T follicular helper cell (primary cell): ENCODE measurements around the gene TTC17.
"Not testable (repeated sequence)": the region's sequence is repeated elsewhere in the genome, so short reads cannot be mapped to it uniquely, and the experiment has no call there.

ENCODE experiments used
- DNase-seq: peaks from one replicate; pipeline ENCODE4 v3.0.0-alpha.2; 2020; ENCODE audit warnings: low read depth

The TTC17 gene

GRCh38 chr11:43392713-43393112 is 34.0 kb downstream of the TTC17 start:
- DNase-seq = no peak

- DNase-seq = no peak
These were observed 35.1 kb downstream of the TTC17 start for GRCh38 chr11:43393765-43394355.

GRCh38 chr11:43396617-43397016 is 37.9 kb downstream of the TTC17 start:
- no peak for DNase-seq

- no peak for DNase-seq
These were observed 38.5 kb downstream of the TTC17 start for GRCh38 chr11:43397251-43397650.

- no peak for DNase-seq
These were observed 41.4 kb downstream of the TTC17 start for GRCh38 chr11:43399983-43400630.

GRCh38 chr11:43401252-43401651 is 42.5 kb downstream of the TTC17 start:
- no peak for DNase-seq

GRCh38 chr11:43401811-43402210 is 43.1 kb downstream of the TTC17 start:
- not testable (repeated sequence) for DNase-seq

GRCh38 chr11:43403357-43404231 is 44.9 kb downstream of the TTC17 start:
- DNase-seq = no peak

GRCh38 chr11:43404406-43404805 is 45.7 kb downstream of the TTC17 start:
- no peak for DNase-seq

GRCh38 chr11:43404836-43405479 is 46.2 kb downstream of the TTC17 start:
- no peak for DNase-seq

GRCh38 chr11:43408277-43408676 is 49.6 kb downstream of the TTC17 start:
- no peak for DNase-seq

- no peak for DNase-seq
These were observed 51.7 kb downstream of the TTC17 start for GRCh38 chr11:43410394-43410793.

GRCh38 chr11:43418197-43418596 is 59.5 kb downstream of the TTC17 start:
- DNase-seq = no peak

GRCh38 chr11:43419460-43419859 is 60.7 kb downstream of the TTC17 start:
- DNase-seq = peak; percentile 1

- no peak for DNase-seq
These were observed 69.3 kb downstream of the TTC17 start for GRCh38 chr11:43427971-43428370.

- not testable (repeated sequence) for DNase-seq
These were observed 72.2 kb downstream of the TTC17 start for GRCh38 chr11:43430916-43431315.

- DNase-seq = no peak
These were observed 76.2 kb downstream of the TTC17 start for GRCh38 chr11:43434893-43435292.

GRCh38 chr11:43440486-43440885 is 81.8 kb downstream of the TTC17 start:
- DNase-seq = no peak

GRCh38 chr11:43443811-43444210 is 85.1 kb downstream of the TTC17 start:
- no peak for DNase-seq

- no peak for DNase-seq
These were observed 88.4 kb downstream of the TTC17 start for GRCh38 chr11:43447151-43447550.

GRCh38 chr11:43458486-43458885 is 99.8 kb downstream of the TTC17 start:
- DNase-seq = no peak

GRCh38 chr11:43459246-43459645 is 100.5 kb downstream of the TTC17 start:
- DNase-seq = no peak
